Measurements from ENCODE around the gene TMPRSS12. TPM values are rescaled to one million over a fixed set of nuclear protein-coding genes. Genes with fewer than 3 reads are reported as not detected.

Gene TMPRSS12
- total and polyA plus RNA-seq, 9 of the 15 experiments (the other 6 are each of a cell fraction or from before 2014, with no cell fraction given), result 0.04 TPM; not detected in 8

DNA sequence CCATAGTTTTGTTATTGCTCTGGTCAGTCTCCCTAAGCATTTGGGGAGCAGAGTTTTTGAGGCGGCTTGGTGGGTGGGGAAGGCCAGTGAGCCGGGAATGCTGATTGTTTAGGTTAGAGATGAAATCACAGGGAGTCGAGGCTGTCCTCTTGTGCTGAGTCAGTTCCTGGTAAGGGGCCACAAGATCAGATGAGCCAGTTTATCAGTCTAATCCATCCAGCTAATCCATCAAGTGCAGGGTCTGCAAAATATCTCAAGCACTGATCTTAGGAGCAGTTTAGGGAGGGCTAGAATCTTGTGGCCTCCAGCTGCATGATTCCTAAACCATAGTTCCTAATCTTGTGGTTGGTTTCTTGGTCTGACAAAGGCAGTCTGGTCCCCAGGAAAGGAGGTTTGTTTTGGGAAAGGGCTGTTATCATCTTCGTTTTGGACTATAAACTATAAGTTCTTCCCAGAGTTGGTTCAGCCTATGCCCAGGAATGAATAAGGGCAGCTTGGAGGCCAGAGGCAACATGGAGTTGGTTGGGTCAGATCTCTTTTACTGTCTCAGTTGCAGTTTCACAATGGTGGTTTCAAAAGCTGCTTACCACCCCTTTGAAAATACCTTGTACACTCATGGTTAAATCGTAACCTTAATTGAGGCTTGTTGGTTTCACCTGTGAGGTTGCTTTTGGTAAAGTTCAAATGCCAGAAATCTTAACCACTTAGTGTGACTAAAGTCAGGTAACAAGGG, 76.0 kb downstream of the TMPRSS12 start (continued):
- TF ChIP-seq, protein P1, sequence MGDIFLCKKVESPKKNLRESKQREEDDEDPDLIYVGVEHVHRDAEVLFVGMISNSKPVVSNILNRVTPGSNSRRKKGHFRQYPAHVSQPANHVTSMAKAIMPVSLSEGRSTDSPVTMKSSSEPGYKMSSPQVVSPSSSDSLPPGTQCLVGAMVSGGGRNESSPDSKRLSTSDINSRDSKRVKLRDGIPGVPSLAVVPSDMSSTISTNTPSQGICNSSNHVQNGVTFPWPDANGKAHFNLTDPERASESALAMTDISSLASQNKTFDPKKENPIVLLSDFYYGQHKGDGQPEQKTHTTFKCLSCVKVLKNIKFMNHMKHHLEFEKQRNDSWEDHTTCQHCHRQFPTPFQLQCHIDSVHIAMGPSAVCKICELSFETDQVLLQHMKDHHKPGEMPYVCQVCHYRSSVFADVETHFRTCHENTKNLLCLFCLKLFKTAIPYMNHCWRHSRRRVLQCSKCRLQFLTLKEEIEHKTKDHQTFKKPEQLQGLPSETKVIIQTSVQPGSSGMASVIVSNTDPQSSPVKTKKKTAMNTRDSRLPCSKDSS (IDR thresholded peaks at IDR 0.05; ENCODE audit: low read depth, partially characterized antibody), result no peak
- TF ChIP-seq HDAC8 (tag; IDR thresholded peaks at IDR 0.05) (no peak), TCF7L2 (IDR thresholded peaks at IDR 0.05; ENCODE audit: low read depth, low read length) (no peak), SOX6 (IDR thresholded peaks at IDR 0.05) (peak; percentile 24; the same call in 1 of the 2 replicates), CBFB (CRISPR knock-in tag; IDR thresholded peaks at IDR 0.05) (no peak), ZNF197 (CRISPR knock-in tag; IDR thresholded peaks at IDR 0.05; ENCODE audit: low read depth) (no peak), MXD1 (CRISPR knock-in tag; IDR thresholded peaks at IDR 0.05; ENCODE audit: borderline replicate concordance, poor library complexity, severe bottlenecking) (no peak), ATF7 (IDR thresholded peaks at IDR 0.05) (no peak), KAT2B (IDR thresholded peaks at IDR 0.05; ENCODE audit: low read depth, low read length) (no peak), EP400 (IDR thresholded peaks at IDR 0.05) (no peak), ESRRB (CRISPR knock-in tag; IDR thresholded peaks at IDR 0.05; ENCODE audit: borderline replicate concordance) (no peak), CTCF (IDR thresholded peaks at IDR 0.05 in 2 of 3, conservative IDR thresholded peaks at IDR 0.05 in 1 of 3; ENCODE audit: insufficient read depth in 2 of 3, low read depth in 1 of 3, low read length in 3 of 3) (no peak), STAT5A (IDR thresholded peaks at IDR 0.05; ENCODE audit: borderline replicate concordance, low read length) (no peak), TEAD2 (tag; IDR thresholded peaks at IDR 0.05) (no peak), CC2D1A (IDR thresholded peaks at IDR 0.05) (no peak), RBM34 (IDR thresholded peaks at IDR 0.05; ENCODE audit: borderline replicate concordance, insufficient read depth, low read length) (no peak), NEUROD1 (IDR thresholded peaks at IDR 0.05; ENCODE audit: borderline replicate concordance, low read depth, low read length, partially characterized antibody) (no peak), E2F5 (CRISPR knock-in tag; IDR thresholded peaks at IDR 0.05) (no peak), TAL1 (IDR thresholded peaks at IDR 0.05) (peak; percentile 48), FIP1L1 (IDR thresholded peaks at IDR 0.05; ENCODE audit: low read depth, low read length, poor library complexity, severe bottlenecking) (no peak), CXXC5 (CRISPR knock-in tag; IDR thresholded peaks at IDR 0.05) (no peak), TCFL5 (CRISPR knock-in tag; conservative IDR thresholded peaks at IDR 0.05) (no peak)
